ENCODE results near the gene APOL2. TPM values are rescaled to one million over a fixed set of nuclear protein-coding genes. Genes with fewer than 3 reads are reported as not detected.
A peak's percentile ranks its signal among the peaks of the same experiment; 100 is the strongest.
"Not testable (repeated sequence)": the region's sequence is repeated elsewhere in the genome, so short reads cannot be mapped to it uniquely, and the experiment has no call there.

Gene APOL2
- total RNA-seq, 1 donor from 2014 or later: 7.1 TPM

DNA sequence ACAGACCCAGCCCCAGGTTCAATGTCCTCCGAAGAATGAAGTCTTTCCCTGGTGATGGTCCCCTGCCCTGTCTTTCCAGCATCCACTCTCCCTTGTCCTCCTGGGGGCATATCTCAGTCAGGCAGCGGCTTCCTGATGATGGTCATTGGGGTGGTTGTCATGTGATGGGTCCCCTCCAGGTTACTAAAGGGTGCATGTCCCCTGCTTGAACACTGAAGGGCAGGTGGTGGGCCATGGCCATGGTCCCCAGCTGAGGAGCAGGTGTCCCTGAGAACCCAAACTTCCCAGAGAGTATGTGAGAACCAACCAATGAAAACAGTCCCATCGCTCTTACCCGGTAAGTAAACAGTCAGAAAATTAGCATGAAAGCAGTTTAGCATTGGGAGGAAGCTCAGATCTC, 27.7 kb upstream of the APOL2 start:
- H3K27me3 ChIP-seq (ENCODE audit: control insufficient read depth, insufficient read depth, low read length): no peaks in the 10 kb centered on the region
- no peak for FAIRE-seq
- H3K36me3 ChIP-seq (ENCODE audit: control insufficient read depth, insufficient read depth, low read length): no peaks in the 10 kb centered on the region
- no peak for DNase-seq (ENCODE audit: low read depth)
- TF ChIP-seq, protein P1, sequence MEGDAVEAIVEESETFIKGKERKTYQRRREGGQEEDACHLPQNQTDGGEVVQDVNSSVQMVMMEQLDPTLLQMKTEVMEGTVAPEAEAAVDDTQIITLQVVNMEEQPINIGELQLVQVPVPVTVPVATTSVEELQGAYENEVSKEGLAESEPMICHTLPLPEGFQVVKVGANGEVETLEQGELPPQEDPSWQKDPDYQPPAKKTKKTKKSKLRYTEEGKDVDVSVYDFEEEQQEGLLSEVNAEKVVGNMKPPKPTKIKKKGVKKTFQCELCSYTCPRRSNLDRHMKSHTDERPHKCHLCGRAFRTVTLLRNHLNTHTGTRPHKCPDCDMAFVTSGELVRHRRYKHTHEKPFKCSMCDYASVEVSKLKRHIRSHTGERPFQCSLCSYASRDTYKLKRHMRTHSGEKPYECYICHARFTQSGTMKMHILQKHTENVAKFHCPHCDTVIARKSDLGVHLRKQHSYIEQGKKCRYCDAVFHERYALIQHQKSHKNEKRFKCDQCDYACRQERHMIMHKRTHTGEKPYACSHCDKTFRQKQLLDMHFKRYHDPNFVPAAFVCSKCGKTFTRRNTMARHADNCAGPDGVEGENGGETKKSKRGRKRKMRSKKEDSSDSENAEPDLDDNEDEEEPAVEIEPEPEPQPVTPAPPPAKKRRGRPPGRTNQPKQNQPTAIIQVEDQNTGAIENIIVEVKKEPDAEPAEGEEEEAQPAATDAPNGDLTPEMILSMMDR (IDR thresholded peaks at IDR 0.05; ENCODE audit: insufficient read depth, low read length, severe bottlenecking): no peak
- H3K4me3 ChIP-seq (ENCODE audit: low read depth, low read length): no peak overlapping the region

DNA sequence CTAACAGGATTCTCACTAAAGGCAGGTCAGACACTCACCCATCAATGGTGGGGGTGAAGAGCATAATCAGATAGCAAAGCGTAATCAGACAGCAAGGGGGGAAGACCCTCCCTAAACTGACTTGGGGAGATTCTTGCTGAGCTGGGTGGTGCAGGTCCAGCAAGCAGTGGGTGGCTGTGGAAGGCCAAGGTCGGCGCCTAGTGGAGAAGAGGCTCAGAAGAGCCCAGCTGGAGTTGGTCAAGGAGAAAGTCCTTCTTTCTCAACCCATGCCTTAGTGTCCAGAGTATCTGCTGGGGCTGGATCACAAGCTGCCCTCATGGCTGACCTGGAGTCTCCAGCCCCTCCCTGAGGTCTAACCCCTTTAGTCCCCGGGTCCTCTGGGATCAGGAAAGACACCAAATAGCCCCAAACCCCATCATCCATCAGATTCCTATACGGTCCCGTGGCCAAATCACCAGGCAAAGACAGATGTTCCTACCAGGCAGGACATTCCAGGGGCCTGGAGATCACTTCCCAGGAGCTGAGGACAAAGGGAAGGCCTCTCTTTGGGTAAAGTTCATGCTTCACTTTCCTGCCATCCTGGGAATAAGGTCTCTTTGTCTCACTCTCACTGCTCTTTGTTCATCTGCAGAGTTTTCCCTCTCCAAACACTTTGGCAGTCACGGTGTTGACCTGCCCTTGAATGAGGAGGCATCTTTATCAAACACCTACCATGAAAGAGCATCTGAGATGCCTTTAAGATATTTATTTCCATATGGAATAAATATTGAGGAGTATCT, 24.7 kb upstream of the APOL2 start:
- H3K4me3 ChIP-seq (ENCODE audit: low read depth, low read length); H3K36me3 ChIP-seq (ENCODE audit: control insufficient read depth, insufficient read depth, low read length); DNase-seq (ENCODE audit: low read depth); H3K27me3 ChIP-seq (ENCODE audit: control insufficient read depth, insufficient read depth, low read length): not testable (repeated sequence)
- peak; percentile 86 for FAIRE-seq

DNA sequence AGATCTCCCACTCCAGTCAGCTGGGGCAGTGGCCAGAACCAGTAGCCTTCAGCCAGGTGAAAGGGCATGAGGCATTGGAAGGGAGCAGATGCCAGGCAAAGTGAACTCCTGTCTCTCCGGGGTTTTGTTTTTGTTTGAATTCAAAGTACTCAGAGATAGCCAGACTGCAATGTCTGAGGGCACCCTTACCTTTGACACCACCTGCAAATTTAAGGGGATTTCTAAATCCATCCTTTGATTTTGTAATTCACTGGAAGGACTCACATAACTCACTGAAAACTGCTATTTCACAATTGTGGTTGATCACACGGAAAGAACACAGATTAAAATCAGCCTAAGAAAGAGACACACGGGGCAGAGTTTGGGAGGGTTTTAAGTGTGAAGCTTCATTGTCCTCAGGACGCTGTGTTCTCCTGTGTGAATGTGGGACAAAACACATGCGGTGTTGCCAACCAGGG, 23.9 kb upstream of the APOL2 start:
- not testable (repeated sequence) for H3K36me3 ChIP-seq (ENCODE audit: control insufficient read depth, insufficient read depth, low read length)

DNA sequence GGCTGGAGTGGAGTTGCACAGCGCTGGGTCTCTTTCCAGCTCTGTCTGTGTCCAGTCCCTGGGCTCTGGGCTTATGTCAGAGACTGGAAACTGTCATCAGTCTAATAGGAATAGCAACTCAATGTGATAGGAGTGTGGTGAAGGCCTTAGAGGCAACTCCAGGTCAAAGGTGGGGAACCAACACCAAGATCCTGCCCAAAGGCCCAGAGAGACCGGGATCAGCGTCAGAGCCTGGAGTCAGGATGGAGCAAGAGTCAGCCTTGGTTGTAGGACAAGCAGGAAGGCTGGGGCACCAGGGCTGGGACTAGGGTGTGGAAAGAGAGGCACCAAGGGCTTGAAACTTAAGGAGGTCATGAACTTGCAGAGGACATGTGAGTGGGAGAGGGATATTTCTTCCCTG, 23.0 kb upstream of the APOL2 start:
- not testable (repeated sequence) for H3K4me3 ChIP-seq (ENCODE audit: low read depth, low read length); H3K27me3 ChIP-seq (ENCODE audit: control insufficient read depth, insufficient read depth, low read length); H3K36me3 ChIP-seq (ENCODE audit: control insufficient read depth, insufficient read depth, low read length); DNase-seq (ENCODE audit: low read depth)
- peak; percentile 80 for FAIRE-seq

More for the DNA sequence above, 23.9 kb upstream of the APOL2 start:
- DNase-seq (ENCODE audit: low read depth); H3K27me3 ChIP-seq (ENCODE audit: control insufficient read depth, insufficient read depth, low read length); H3K4me3 ChIP-seq (ENCODE audit: low read depth, low read length): not testable (repeated sequence)
- FAIRE-seq: peak; percentile 43

DNA sequence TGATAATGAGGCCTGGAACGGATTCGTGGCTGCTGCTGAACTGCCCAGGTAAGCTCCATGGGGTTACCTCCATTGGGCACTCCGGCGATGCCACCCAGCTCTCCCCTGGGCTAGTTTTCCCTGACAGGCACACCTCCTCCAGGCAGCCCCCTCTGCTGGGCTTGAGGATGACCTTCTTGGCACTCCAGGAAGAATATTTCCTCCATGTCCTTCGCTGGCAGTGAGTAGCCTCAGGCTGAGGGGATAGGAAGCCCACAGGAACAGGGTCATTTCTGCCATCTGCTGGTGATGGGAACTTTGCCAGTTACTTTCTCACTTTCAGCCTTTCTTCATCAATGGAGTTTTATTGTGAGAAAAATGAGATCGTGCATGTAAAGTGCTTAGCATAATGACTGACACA, 22.3 kb upstream of the APOL2 start:
- not testable (repeated sequence) for H3K36me3 ChIP-seq (ENCODE audit: control insufficient read depth, insufficient read depth, low read length); H3K4me3 ChIP-seq (ENCODE audit: low read depth, low read length); DNase-seq (ENCODE audit: low read depth); H3K27me3 ChIP-seq (ENCODE audit: control insufficient read depth, insufficient read depth, low read length)
- FAIRE-seq: peak; percentile 99

DNA sequence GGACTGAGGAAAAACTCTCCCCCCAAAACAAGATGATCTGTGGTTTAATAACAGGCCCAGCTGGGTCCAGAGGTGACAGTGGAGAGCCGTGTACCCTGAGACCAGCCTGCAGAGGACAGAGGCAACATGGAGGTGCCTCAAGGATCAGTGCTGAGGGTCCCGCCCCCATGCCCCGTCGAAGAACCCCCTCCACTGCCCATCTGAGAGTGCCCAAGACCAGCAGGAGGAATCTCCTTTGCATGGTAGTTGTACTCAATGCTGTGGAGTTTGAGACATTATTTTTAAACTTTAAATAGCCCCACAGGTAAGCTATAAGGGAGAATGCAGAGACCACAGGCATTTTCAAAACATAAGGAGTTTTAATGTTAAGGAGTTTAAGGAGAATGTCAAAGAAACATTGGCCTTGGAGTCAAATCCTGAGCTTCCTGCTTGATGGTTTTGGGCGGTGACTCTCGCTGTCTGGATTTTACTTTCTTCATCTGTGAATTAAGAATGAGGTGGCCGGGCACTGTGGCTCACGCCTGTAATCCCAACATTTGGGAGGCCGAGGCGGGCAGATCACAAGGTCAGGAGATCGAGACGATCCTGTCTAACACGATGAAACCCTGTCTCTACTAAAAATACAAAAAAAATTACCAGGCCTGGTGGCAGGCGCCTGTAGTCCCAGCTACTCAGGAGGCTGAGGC, 20.4 kb upstream of the APOL2 start:
- TF ChIP-seq, protein P1 (IDR thresholded peaks at IDR 0.05; ENCODE audit: insufficient read depth, low read length, severe bottlenecking): no peak
- Histone ChIP-seq H3K27me3 (ENCODE audit: control insufficient read depth, insufficient read depth, low read length) (no peaks in the 10 kb centered on the region), H3K36me3 (ENCODE audit: control insufficient read depth, insufficient read depth, low read length) (no peaks in the 10 kb centered on the region), H3K4me3 (ENCODE audit: low read depth, low read length) (no peak overlapping the region)
- FAIRE-seq (no peak), DNase-seq (ENCODE audit: low read depth) (no peak)

DNA sequence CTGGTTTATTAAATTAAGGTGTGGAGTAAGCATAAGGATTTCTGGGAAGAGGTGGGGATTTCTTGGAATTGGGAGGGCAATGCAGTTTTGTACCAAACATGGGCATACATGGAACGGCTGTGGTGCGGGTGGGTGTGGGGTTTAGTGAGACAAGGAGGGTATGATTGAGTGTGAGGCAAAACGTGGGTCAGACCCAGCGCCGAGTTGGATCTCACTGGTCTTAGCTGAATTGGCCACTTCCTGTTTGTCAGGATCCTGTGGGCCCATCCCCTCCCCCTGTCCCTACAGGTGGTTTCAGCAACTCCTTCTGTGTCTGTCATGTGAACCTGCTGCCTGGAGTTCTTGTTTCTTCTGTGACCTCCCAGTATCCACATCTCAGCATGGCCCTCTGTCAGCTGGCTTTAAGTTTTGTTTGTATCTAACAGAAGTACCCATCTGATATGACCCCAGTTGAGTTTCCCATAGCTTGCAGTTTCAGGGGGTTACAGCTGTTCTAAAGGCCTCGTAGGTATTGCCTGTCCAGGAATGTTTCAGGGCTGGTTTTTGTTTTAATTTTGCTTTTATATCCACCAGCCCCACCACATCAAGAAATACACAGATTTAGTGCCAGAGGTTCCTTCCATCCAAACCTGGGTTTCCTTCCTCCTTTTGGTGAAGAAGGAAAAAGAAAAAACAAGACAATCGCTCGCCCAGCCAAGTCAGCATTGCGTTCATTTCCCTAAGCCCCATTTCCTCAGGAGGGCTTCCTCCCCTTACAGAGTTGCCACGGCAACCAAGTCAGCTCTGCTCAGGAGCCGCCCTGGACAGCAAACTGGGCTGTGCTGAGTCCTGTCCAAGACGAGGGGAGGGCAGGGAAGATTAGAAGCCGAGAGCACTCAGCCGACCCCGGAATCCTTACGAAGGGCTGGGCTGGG, 19.6 kb upstream of the APOL2 start:
- H3K4me3 ChIP-seq (ENCODE audit: low read depth, low read length): no peak overlapping the region
- no peaks in the 10 kb centered on the region for H3K27me3 ChIP-seq (ENCODE audit: control insufficient read depth, insufficient read depth, low read length)
- DNase-seq (ENCODE audit: low read depth) (no peak), FAIRE-seq (no peak)
- TF ChIP-seq, protein P1 (IDR thresholded peaks at IDR 0.05; ENCODE audit: insufficient read depth, low read length, severe bottlenecking): no peak
- H3K36me3 ChIP-seq (ENCODE audit: control insufficient read depth, insufficient read depth, low read length): no peaks in the 10 kb centered on the region

Measured in bronchial epithelial cell (primary cell).